HG02938 (cell line): ENCODE results near the gene SEMA5A.

Source experiments
- ATAC-seq: cut with Tn5 transposase; IDR thresholded peaks from one replicate; pipeline ENCODE4 v1.9.1; 2021; ENCODE audit warnings: mild to moderate bottlenecking, moderate library complexity; ENCODE audit not compliant: unreplicated experiment

The SEMA5A gene

GRCh38 chr5:9547122-9547947 is 1.5 kb upstream of the SEMA5A start:
- no peak for ATAC-seq

GRCh38 chr5:9545136-9545991 is 511 bp downstream of the SEMA5A start:
- peak; percentile 23 for ATAC-seq

GRCh38 chr5:9544502-9545135 is 1.3 kb downstream of the SEMA5A start:
- ATAC-seq = no peak

- no peak for ATAC-seq
Measured at GRCh38 chr5:9544056-9544455, 1.8 kb downstream of the SEMA5A start.

- no peak for ATAC-seq
Measured at GRCh38 chr5:9543311-9543920, 2.5 kb downstream of the SEMA5A start.

- ATAC-seq = no peak
Measured at GRCh38 chr5:9540791-9541190, 5.1 kb downstream of the SEMA5A start.

- ATAC-seq = no peak
Measured at GRCh38 chr5:9538504-9538903, 7.4 kb downstream of the SEMA5A start.

- ATAC-seq = no peak
Measured at GRCh38 chr5:9537223-9538141, 8.4 kb downstream of the SEMA5A start.

GRCh38 chr5:9536717-9537116 is 9.2 kb downstream of the SEMA5A start:
- ATAC-seq = no peak

GRCh38 chr5:9534881-9535517 is 10.9 kb downstream of the SEMA5A start:
- no peak for ATAC-seq

GRCh38 chr5:9533562-9534364 is 12.1 kb downstream of the SEMA5A start:
- no peak for ATAC-seq

- ATAC-seq = no peak
Measured at GRCh38 chr5:9533096-9533495, 12.8 kb downstream of the SEMA5A start.

GRCh38 chr5:9529513-9529912 is 16.4 kb downstream of the SEMA5A start:
- no peak for ATAC-seq

- ATAC-seq = no peak
Measured at GRCh38 chr5:9529041-9529480, 16.8 kb downstream of the SEMA5A start.

- no peak for ATAC-seq
Measured at GRCh38 chr5:9524941-9525340, 20.9 kb downstream of the SEMA5A start.

GRCh38 chr5:9523090-9523823 is 22.6 kb downstream of the SEMA5A start:
- no peak for ATAC-seq

GRCh38 chr5:9519537-9519936 is 26.3 kb downstream of the SEMA5A start:
- ATAC-seq = no peak

- ATAC-seq = no peak
Measured at GRCh38 chr5:9516591-9516990, 29.3 kb downstream of the SEMA5A start.
